IMR-90 (cell line): ENCODE data around the gene MBTPS1. TPM values are rescaled to one million over a fixed set of nuclear protein-coding genes. Genes with fewer than 3 reads are reported as not detected.

Experiments
- ATAC-seq: fragments of 200-7000 bp; cut with Tn5 transposase; 2 replicates; pipeline ENCODE4 v1.9.1; 2020; ENCODE audit warnings: low read depth, mild to moderate bottlenecking, moderate library complexity
- BruUV-seq: library from RNA; stranded (reverse); fragments of 400-500 nt; replicated peaks from 2 replicates; lab custom pipeline; 2021; lab: Mats Ljungman, UMichigan
- CTCF ChIA-PET: fragments of 300-600 bp; formaldehyde crosslinking; extraction: SDS; loops from one replicate; lab custom pipeline; 2021; ENCODE audit warnings: antibody characterized with exemption; lab: Yijun Ruan, JAX
- POLR2A ChIA-PET: fragments of 300-600 bp; sonication (Branson Sonifier 250); formaldehyde crosslinking; loops from one replicate; lab custom pipeline; 2022; ENCODE audit warnings: antibody characterized with exemption; ENCODE audit not compliant: unreplicated experiment; lab: Charles Lee
- DNase-seq: peaks from one replicate; pipeline ENCODE4 v3.0.0; 2013
- H2AFZ ChIP-seq: replicated peaks from 2 replicates; pipeline ENCODE3; 2013; ENCODE audit warnings: low read length, mild to moderate bottlenecking; ENCODE audit not compliant: poor library complexity
- H2AK5ac ChIP-seq: 2 replicates; pipeline ENCODE4 v1.6.1; 2013; ENCODE audit warnings: low read depth, low read length, inconsistent platforms
- H2AK9ac ChIP-seq: replicated peaks from 2 replicates; pipeline ENCODE3; 2013; ENCODE audit warnings: mild to moderate bottlenecking, low read depth, low read length, moderate library complexity; ENCODE audit not compliant: poor library complexity
- H2BK120ac ChIP-seq: 2 replicates; pipeline ENCODE4 v1.6.1; 2013; ENCODE audit warnings: low read depth, low read length, inconsistent platforms
- H2BK15ac ChIP-seq: 3 replicates; pipeline ENCODE4 v1.6.1; 2013; ENCODE audit warnings: low read depth, low read length, inconsistent platforms
- H2BK20ac ChIP-seq: 2 replicates; pipeline ENCODE4 v1.6.1; 2013; ENCODE audit warnings: low read depth, mild to moderate bottlenecking, inconsistent platforms, low read length, moderate library complexity
- H2BK5ac ChIP-seq: 2 replicates; pipeline ENCODE4 v1.6.1; 2013; ENCODE audit warnings: mild to moderate bottlenecking, low read depth, low read length, inconsistent platforms; ENCODE audit not compliant: poor library complexity, severe bottlenecking
- H3K14ac ChIP-seq: replicated peaks from 2 replicates; pipeline ENCODE4 v1.6.1; 2013; ENCODE audit warnings: low read depth, low read length, inconsistent platforms
- H3K18ac ChIP-seq: 2 replicates; pipeline ENCODE4 v1.6.1; 2013; ENCODE audit warnings: low read depth, low read length, control low read depth
- H3K23ac ChIP-seq: 2 replicates; pipeline ENCODE4 v1.6.1; 2013; ENCODE audit warnings: low read depth, low read length, inconsistent platforms
- H3K27ac ChIP-seq: 2 replicates; pipeline ENCODE4 v1.5.1; 2013; ENCODE audit warnings: mild to moderate bottlenecking, control low read depth, low read length; ENCODE audit not compliant: insufficient read depth
- H3K27me3 ChIP-seq: 2 replicates; pipeline ENCODE4 v1.6.1; 2013; ENCODE audit warnings: low read length; ENCODE audit not compliant: control insufficient read depth, insufficient read depth
- H3K36me3 ChIP-seq: 2 replicates; pipeline ENCODE4 v1.6.1; 2013; ENCODE audit warnings: low read length, mixed read lengths; ENCODE audit not compliant: control insufficient read depth, insufficient read depth
- H3K4ac ChIP-seq: 2 replicates; pipeline ENCODE4 v1.6.1; 2013; ENCODE audit warnings: low read depth, low read length, inconsistent platforms
- H3K4me1 ChIP-seq: 2 replicates; pipeline ENCODE4 v1.6.1; 2013; ENCODE audit warnings: low read length, mixed read lengths; ENCODE audit not compliant: control insufficient read depth, insufficient read depth
- H3K4me2 ChIP-seq: 2 replicates; pipeline ENCODE4 v1.6.1; 2013; ENCODE audit warnings: low read depth, mild to moderate bottlenecking, control low read depth, low read length, moderate library complexity
- H3K4me3 ChIP-seq: 2 replicates; pipeline ENCODE4 v1.5.1; 2013; ENCODE audit warnings: low read depth, mild to moderate bottlenecking, control low read depth, low read length, moderate library complexity; ENCODE audit not compliant: insufficient read depth
- H3K56ac ChIP-seq: 2 replicates; pipeline ENCODE4 v1.6.1; 2013; ENCODE audit warnings: low read length, inconsistent platforms; ENCODE audit not compliant: insufficient read depth; ENCODE audit errors: extremely low read depth
- H3K79me1 ChIP-seq, 2 experiments: 2 replicates each; pipeline ENCODE4 v1.6.1; 2013; ENCODE audit warnings: low read length in 2 of 2, inconsistent platforms in 1 of 2, low read depth in 1 of 2
- H3K9ac ChIP-seq: 2 replicates; pipeline ENCODE4 v1.6.1; 2013; ENCODE audit warnings: low read depth, low read length, control low read depth
- H3K9me1 ChIP-seq: 2 replicates; pipeline ENCODE4 v1.6.1; 2013; ENCODE audit warnings: low read length, inconsistent platforms; ENCODE audit not compliant: insufficient read depth
- H3K9me3 ChIP-seq: 2 replicates; pipeline ENCODE4 v1.6.1; 2013; ENCODE audit warnings: low read length; ENCODE audit not compliant: control insufficient read depth, insufficient read depth
- H4K20me1 ChIP-seq: 2 replicates; pipeline ENCODE4 v1.6.1; 2013; ENCODE audit warnings: low read length, inconsistent platforms; ENCODE audit not compliant: insufficient read depth
- H4K5ac ChIP-seq: 2 replicates; pipeline ENCODE4 v1.6.1; 2013; ENCODE audit warnings: mild to moderate bottlenecking, low read depth, low read length, control low read depth
- H4K8ac ChIP-seq, 2 experiments: 2 replicates each; pipeline ENCODE4 v1.6.1; 2013; ENCODE audit warnings: low read depth in 2 of 2, low read length in 2 of 2, control low read depth in 1 of 2, inconsistent platforms in 1 of 2
- H4K91ac ChIP-seq: 2 replicates; pipeline ENCODE4 v1.6.1; 2013; ENCODE audit warnings: low read depth, low read length, inconsistent platforms; ENCODE audit not compliant: insufficient read depth
- BHLHE40 ChIP-seq: fragments of 150-350 bp; IDR thresholded peaks from 2 replicates; pipeline ENCODE4 v1.6.1; 2016; ENCODE audit warnings: mild to moderate bottlenecking, low read depth, low read length
- MAZ ChIP-seq: IDR thresholded peaks from 2 replicates; pipeline ENCODE4 v1.6.1; 2012; ENCODE audit warnings: low read depth, mild to moderate bottlenecking, low read length, improper control_type of control experiment, moderate library complexity, borderline replicate concordance
- RAD21 ChIP-seq: IDR thresholded peaks from 2 replicates; pipeline ENCODE4 v1.6.1; 2012; ENCODE audit warnings: low read length, improper control_type of control experiment
- WGBS, 2 experiments: methylation state at CpG; one replicate each; pipeline versions ENCODE4 v1.1.5 to v1.1.7; 2013; ENCODE audit warnings: missing lambda C conversion rate in 2 of 2; ENCODE audit not compliant: insufficient read length in 1 of 2; ENCODE audit errors: extremely low coverage in 2 of 2; 5-methylcytosine and 5-hydroxymethylcytosine counted together
- dilution Hi-C: fragments of 300-500 bp; cut with HindIII; formaldehyde crosslinking; loops from one replicate; pipeline ENCODE4 v1.14.3; 2018; ENCODE audit warnings: low sequenced_read_pairs; ENCODE audit not compliant: unreplicated experiment
- in situ Hi-C: fragments of 300-500 bp; cut with MboI; formaldehyde crosslinking; loops from 3 replicates; pipeline ENCODE4 v1.14.3; 2019; ENCODE audit warnings: low sequenced_read_pairs, inconsistent platforms, mixed read lengths
- intact Hi-C: fragments of 100-400 bp; cut with micrococcal nuclease; formaldehyde crosslinking; loops from 2 replicates; pipeline ENCODE4 v1.10.0; 2022
- polyA plus RNA-seq, 3 experiments: library from polyadenylated mRNA; depleted of rRNA; stranded (reverse); fragments of >200 nt; gene quantifications; 2 replicates each; pipeline ENCODE4 v1.2.3, GENCODE V29; 2012; ENCODE audit warnings: low replicate concordance in 1 of 3
- total RNA-seq: library from RNA; depleted of rRNA; stranded (reverse); fragments of >200 nt; gene quantifications from 2 replicates; pipeline ENCODE4 v1.2.3, GENCODE V29; 2012
- TF ChIP-seq, protein P1 (sequence below): fragments of 150-350 bp; IDR thresholded peaks from 2 replicates; pipeline ENCODE4 v1.6.1; 2017; ENCODE audit warnings: mild to moderate bottlenecking, antibody characterized with exemption, low read length, low read depth
- TF ChIP-seq, protein P2 (sequence below): fragments of 150-350 bp; IDR thresholded peaks from 2 replicates; pipeline ENCODE4 v1.6.1; 2016; ENCODE audit warnings: low read depth, mild to moderate bottlenecking, low read length, moderate library complexity, borderline replicate concordance

Gene MBTPS1
- total and polyA plus RNA-seq, 2 of the 4 experiments (the other 2 are of a cell fraction) = 59.0 to 70.4 TPM

DNA sequence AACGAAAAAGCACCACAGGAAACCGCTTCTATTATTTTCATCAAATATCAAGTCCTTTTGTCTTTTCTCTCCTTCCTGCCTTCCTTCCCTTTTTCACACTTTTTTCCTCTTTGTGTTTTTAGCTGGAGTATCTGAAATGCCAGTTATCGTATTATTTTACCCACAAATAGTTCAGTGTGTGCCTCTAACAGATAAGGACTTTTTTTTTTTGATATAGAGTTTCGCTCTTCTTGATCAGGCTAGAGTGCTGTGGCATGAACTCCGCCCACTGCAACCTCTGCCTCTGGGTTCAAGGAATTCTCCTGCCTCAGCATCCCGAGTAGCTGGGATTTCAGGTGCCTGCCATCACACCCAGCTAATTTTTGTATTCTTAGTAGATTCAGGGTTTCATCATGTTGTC, 39.0 kb upstream of the MBTPS1 start:
- Histone ChIP-seq H3K9ac (no peak overlapping the region), H4K8ac (no peak overlapping the region), H3K36me3 (no peaks in the 10 kb centered on the region), H2AK5ac (no peak overlapping the region), H3K79me1 (no peaks in the 10 kb centered on the region), H3K9me3 (peaks cover 2% of the 10 kb centered on the region; the same call in 1 of the 2 replicates), H3K56ac (no peak overlapping the region), H4K91ac (no peak overlapping the region), H4K20me1 (no peaks in the 10 kb centered on the region), H2BK5ac (no peak overlapping the region), H3K18ac (no peak overlapping the region), H3K27ac (no peak overlapping the region), H3K27me3 (peaks cover 31% of the 10 kb centered on the region), H2BK120ac (no peak overlapping the region), H2AFZ (no peak overlapping the region), H3K4me3 (no peak overlapping the region), H2AK9ac (no peak overlapping the region), H4K5ac (no peak overlapping the region), H2BK15ac (no peak overlapping the region), H3K23ac (no peak overlapping the region), H3K14ac (no peak overlapping the region), H2BK20ac (no peak overlapping the region), H3K9me1 (no peaks in the 10 kb centered on the region), H3K4ac (no peak overlapping the region), H3K4me2 (no peak overlapping the region), H3K4me1 (no peaks in the 10 kb centered on the region)
- intact Hi-C loops = no loop called here
- WGBS, 2 experiments = 79% methylated on average over 2 of the region's 6 CpGs; no CpG with 5 or more reads in 1 of the 2 experiments
- CTCF ChIA-PET = no interaction called here
- in situ Hi-C loops = no loop called here
- TF ChIP-seq, protein P1, sequence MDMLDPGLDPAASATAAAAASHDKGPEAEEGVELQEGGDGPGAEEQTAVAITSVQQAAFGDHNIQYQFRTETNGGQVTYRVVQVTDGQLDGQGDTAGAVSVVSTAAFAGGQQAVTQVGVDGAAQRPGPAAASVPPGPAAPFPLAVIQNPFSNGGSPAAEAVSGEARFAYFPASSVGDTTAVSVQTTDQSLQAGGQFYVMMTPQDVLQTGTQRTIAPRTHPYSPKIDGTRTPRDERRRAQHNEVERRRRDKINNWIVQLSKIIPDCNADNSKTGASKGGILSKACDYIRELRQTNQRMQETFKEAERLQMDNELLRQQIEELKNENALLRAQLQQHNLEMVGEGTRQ = no peak
- TF ChIP-seq RAD21 (no peak), BHLHE40 (no peak), MAZ (no peak)
- TF ChIP-seq, protein P2, sequence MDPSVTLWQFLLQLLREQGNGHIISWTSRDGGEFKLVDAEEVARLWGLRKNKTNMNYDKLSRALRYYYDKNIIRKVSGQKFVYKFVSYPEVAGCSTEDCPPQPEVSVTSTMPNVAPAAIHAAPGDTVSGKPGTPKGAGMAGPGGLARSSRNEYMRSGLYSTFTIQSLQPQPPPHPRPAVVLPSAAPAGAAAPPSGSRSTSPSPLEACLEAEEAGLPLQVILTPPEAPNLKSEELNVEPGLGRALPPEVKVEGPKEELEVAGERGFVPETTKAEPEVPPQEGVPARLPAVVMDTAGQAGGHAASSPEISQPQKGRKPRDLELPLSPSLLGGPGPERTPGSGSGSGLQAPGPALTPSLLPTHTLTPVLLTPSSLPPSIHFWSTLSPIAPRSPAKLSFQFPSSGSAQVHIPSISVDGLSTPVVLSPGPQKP = no peak
- POLR2A ChIA-PET = no interaction called here
- no peak for DNase-seq
- no TSS peak for BruUV-seq
- dilution Hi-C loops = no loop called here
- ATAC-seq = no peak
